GM23248 (cell line): ENCODE data around the gene RASA2.

Source experiments
- EZH2 ChIP-seq: fragments of 200-600 bp; sonication (generic); IDR thresholded peaks from 2 replicates; pipeline ENCODE4 v1.6.1; 2018; ENCODE audit warnings: antibody characterized with exemption, mild to moderate bottlenecking; ENCODE audit not compliant: insufficient read depth, poor library complexity, severe bottlenecking
- EZH2phosphoT487 ChIP-seq: fragments of 200-600 bp; sonication (generic); IDR thresholded peaks from 2 replicates; pipeline ENCODE4 v1.6.1; 2018; ENCODE audit warnings: antibody characterized with exemption, moderate library complexity, mild to moderate bottlenecking, low read depth; ENCODE audit not compliant: insufficient read depth

DNA sequence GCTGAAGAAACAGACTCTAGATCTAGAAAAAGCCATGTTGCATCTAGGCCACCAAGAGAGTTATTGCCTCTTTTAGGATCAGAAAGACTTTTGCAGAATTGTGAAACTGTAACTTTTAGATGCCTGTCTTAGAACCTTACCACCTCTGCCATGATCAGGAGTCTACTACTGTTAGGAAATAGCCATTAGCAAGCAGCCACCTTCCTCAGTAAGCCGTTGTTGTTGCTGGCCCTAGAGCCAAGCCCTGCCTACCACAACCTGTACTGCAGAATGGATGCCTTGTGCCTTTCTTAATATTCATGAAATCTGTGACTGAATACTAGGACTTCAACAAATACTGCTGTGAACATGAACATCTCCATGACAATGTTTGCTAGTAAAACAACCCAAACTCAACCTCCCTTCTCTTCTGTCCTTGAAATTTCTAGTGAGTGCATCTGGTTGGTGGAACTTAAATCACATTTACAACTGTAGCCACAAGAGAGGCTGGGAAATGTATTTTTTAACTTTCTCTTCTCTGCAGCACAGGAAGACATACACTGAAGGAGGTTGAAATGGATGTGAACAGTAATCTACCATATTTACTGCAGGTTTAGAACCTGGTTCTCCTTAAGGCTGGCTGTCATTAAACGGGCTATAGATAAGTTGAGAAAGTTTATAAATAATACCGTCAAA is 20.7 kb downstream of the RASA2 start:
- TF ChIP-seq EZH2 (no peak), EZH2phosphoT487 (no peak)
